Activated CD4-positive, alpha-beta T cell treated with anti-CD3 and anti-CD28 coated beads for 36 hours (primary cell): ENCODE measurements around the gene RD3L. TPM values are rescaled to one million over a fixed set of nuclear protein-coding genes. Genes with fewer than 3 reads are reported as not detected.

Source experiments
- ATAC-seq: fragments of 200-7000 bp; cut with Tn5 transposase; one replicate; pipeline ENCODE4 v1.10.0; 2021; ENCODE audit warnings: mild to moderate bottlenecking, moderate library complexity
- CTCF ChIA-PET: fragments of 350-600 bp; sonication (Branson Sonifier 250); formaldehyde crosslinking; loops from one replicate; lab custom pipeline; 2021; ENCODE audit warnings: antibody characterized with exemption; lab: Charles Lee
- POLR2A ChIA-PET: fragments of 350-600 bp; sonication (Branson Sonifier 250); formaldehyde crosslinking; loops from one replicate; lab custom pipeline; 2021; ENCODE audit warnings: antibody characterized with exemption, inconsistent platforms; lab: Charles Lee
- DNase-seq: peaks from one replicate; pipeline ENCODE4 v3.0.0-alpha.2; 2020
- H3K27ac Mint-ChIP-seq: one replicate; pipeline ENCODE4 v1.8.0; 2021; ENCODE audit warnings: mixed read lengths
- H3K27me3 Mint-ChIP-seq: one replicate; pipeline ENCODE4 v1.8.0; 2021; ENCODE audit warnings: mixed read lengths
- H3K36me3 Mint-ChIP-seq: one replicate; pipeline ENCODE4 v1.8.0; 2021; ENCODE audit warnings: low read depth, mixed read lengths
- H3K4me1 Mint-ChIP-seq: one replicate; pipeline ENCODE4 v1.8.0; 2021; ENCODE audit warnings: mixed read lengths
- H3K4me3 Mint-ChIP-seq: one replicate; pipeline ENCODE4 v1.8.0; 2021; ENCODE audit warnings: mild to moderate bottlenecking, moderate library complexity, mixed read lengths
- H3K9me3 Mint-ChIP-seq: one replicate; pipeline ENCODE4 v1.8.0; 2021; ENCODE audit warnings: low read depth, mixed read lengths
- intact Hi-C, 2 experiments: fragments of 100-400 bp; cut with DNase I in 1 of 2; cut with micrococcal nuclease in 1 of 2; formaldehyde crosslinking; loops; one replicate each; pipeline versions ENCODE4 v1.14.2 to v1.15.1; 2022 to 2024; cut with DNase I, micrococcal nuclease
- total RNA-seq, 2 experiments: library from RNA; stranded (reverse); gene quantifications; one replicate each; pipeline ENCODE4 v1.2.3, GENCODE V29; 2021

Gene RD3L
- total RNA-seq, 2 experiments from 2014 or later = not detected

DNA sequence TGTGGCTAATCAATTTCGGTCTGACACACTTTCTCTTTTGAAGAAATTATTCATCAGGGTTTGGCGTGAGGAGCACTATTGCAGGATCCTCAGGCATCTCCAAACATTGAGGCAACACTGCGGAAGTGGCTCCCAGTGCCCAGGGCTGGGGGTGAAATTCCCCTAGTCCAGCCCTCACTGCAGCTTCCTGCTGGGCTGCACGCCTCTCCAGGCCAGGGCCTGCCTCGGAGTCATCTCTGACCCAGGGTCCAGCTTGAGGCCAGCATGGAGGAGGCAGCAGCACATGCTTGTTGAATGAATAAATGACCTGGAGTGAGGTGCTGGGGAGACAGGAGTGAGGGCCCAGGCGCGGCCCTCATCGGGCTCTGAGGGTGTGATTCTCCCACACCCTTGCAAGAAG is 50.1 kb downstream of the RD3L start:
- H3K36me3 Mint-ChIP-seq = no peaks in the 10 kb centered on the region
- H3K9me3 Mint-ChIP-seq = no peaks in the 10 kb centered on the region
- no peaks in the 10 kb centered on the region for H3K27me3 Mint-ChIP-seq
- ChIA-PET POLR2A (no interaction called here), CTCF (no interaction called here)
- no peak overlapping the region for H3K4me3 Mint-ChIP-seq
- no peaks in the 10 kb centered on the region for H3K4me1 Mint-ChIP-seq
- no peak for DNase-seq
- no peak overlapping the region for H3K27ac Mint-ChIP-seq
- no peak for ATAC-seq
- intact Hi-C loops = no loop called here

DNA sequence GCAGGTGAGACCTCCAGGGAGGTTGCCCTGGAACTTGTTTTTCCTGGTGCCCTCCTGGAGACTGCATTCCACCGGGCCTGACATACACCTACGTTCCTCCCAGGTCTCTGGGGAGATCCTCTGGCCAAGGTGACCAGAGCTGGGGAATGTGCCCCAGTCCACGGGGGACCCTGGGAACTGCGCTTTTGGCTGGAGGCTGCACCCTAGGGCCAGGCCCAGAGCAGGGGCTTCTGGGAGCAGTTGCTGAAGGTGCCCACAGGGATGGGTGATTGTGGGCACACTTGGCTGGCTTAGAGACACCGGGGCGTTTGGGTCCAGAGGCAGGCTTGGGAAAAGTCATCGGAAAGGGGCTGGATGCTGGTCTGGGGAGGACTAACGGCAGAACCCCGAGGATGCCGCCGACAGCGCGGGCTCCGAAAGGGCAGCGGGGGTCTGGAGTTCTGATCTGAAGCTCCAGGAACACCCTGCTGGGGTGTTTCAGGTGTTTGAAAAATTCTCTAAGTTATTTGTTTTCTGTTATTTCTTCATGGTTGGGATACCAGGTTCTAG is 50.6 kb downstream of the RD3L start:
- intact Hi-C loops = no loop called here
- ATAC-seq (no peak), DNase-seq (no peak)
- H3K27ac Mint-ChIP-seq = no peak overlapping the region
- no peaks in the 10 kb centered on the region for H3K9me3 Mint-ChIP-seq
- no peaks in the 10 kb centered on the region for H3K27me3 Mint-ChIP-seq
- no peaks in the 10 kb centered on the region for H3K4me1 Mint-ChIP-seq
- POLR2A ChIA-PET = no interaction called here
- no peaks in the 10 kb centered on the region for H3K36me3 Mint-ChIP-seq
- CTCF ChIA-PET = no interaction called here
- H3K4me3 Mint-ChIP-seq = no peak overlapping the region

GRCh38 chr14:103890821-103891666 is 51.3 kb downstream of the RD3L start:
- Mint-ChIP-seq H3K27me3 (no peaks in the 10 kb centered on the region), H3K4me3 (no peak overlapping the region), H3K36me3 (no peaks in the 10 kb centered on the region), H3K4me1 (no peaks in the 10 kb centered on the region), H3K9me3 (no peaks in the 10 kb centered on the region), H3K27ac (no peak overlapping the region)
- ATAC-seq (no peak), DNase-seq (no peak)
- intact Hi-C loops = no loop called here
- ChIA-PET POLR2A (interaction anchor here (0.6 to 0.7 kb wide), 2 partner anchors 7 to 56 kb away, joined by 4 read pairs; no protein-coding TSS in a partner anchor), CTCF (interaction anchor here (0.6 to 1.3 kb wide), 3 partner anchors 10 to 38 kb away, joined by 3 to 7 read pairs (median 3); no protein-coding TSS in a partner anchor)

Other genes starting within 250 kb of the RD3L start
- 10 to 100 TPM; 43.7 to 46.9 TPM for gene XRCC3, start 227.1 kb downstream of the RD3L start, total RNA-seq
- gene ZFYVE21, start 226.7 kb downstream of the RD3L start, total RNA-seq = 10 to 100 TPM; 10.1 to 12.7 TPM
- gene PPP1R13B, start 95.0 kb downstream of the RD3L start, total RNA-seq = 10 to 100 TPM in 1 of 2 experiments, 1 to 10 TPM in 1; 9.3 to 10.3 TPM
- gene TDRD9, start 14.1 kb downstream of the RD3L start, total RNA-seq = under 1 TPM; 0.42 to 0.62 TPM
- not detected for gene ASPG, start 143.2 kb upstream of the RD3L start, total RNA-seq
- gene KIF26A, start 196.1 kb upstream of the RD3L start, total RNA-seq = under 1 TPM; 0.21 to 0.28 TPM